ENCODE measurements around the gene AGAP1. TPM values are rescaled to one million over a fixed set of nuclear protein-coding genes. Genes with fewer than 3 reads are reported as not detected.

AGAP1 gene
- total RNA-seq, 1 donor from 2014 or later = 54.7 TPM

DNA sequence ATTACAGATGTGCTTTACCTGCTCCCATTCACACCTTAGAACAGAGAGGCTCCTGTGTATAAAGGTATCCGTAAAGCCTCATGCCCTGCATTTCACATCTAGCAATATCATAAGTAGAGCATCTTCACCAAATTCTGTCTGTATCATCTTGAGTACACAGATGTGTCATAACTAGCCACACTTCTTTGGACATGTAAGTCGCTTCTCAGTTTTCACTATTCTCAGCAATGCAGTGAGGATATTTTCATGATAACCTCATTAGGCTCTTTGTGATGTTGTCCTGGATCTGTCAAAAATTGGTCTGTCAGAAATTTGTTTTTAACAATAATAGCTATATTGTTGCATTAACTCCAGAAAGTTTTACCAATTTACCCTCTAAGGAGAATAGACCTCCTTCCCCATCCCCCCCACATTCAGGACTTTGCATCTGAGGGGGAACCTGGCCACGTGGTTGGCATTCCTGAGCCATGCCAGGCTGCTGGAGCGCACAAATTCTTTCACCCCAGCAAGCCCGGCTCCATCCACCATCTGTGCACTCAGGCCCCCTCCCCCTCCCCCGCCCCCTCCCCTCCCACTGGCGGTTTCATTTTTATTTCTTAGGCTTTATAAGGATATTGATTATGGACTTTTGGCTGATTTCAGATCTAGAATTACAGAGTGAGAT lies 34.1 kb downstream of the AGAP1 start:
- Mint-ChIP-seq H3K27ac (ENCODE audit: unreplicated experiment) (no peak overlapping the region), H3K9me3 (no peaks in the 10 kb centered on the region), H3K36me3 (ENCODE audit: low read depth) (peaks cover 3% of the 10 kb centered on the region), H3K27me3 (ENCODE audit: low read depth) (no peaks in the 10 kb centered on the region), H3K4me1 (peaks cover 20% of the 10 kb centered on the region), H3K4me3 (no peak overlapping the region)
- no peak for DNase-seq (ENCODE audit: low read depth, low spot score)
- TF ChIP-seq CTCF (conservative IDR thresholded peaks at IDR 0.05) = no peak

DNA sequence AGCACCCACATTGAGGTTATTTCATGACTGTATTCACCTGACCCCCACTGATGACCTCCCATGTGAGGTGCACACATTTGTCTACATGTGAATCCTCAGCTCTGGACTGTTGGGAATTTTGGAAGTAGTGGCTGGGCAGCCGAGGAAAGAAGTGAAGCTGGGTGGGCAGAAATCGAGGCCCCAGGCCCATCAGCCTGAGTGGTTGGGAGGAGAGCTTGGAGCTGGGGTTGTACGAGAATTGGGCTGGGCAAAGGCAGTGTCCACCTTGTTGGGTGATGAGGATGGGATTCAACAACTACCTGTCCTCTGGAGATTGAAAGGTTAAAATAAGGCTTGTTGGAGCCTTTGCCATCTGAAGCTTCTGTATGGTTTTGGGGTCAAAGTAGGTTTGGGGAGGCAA lies 35.8 kb downstream of the AGAP1 start:
- Mint-ChIP-seq H3K27ac (ENCODE audit: unreplicated experiment) (no peak overlapping the region), H3K4me1 (peaks cover 33% of the 10 kb centered on the region), H3K4me3 (no peak overlapping the region)

GRCh38 chr2:235530735-235531134 lies 36.9 kb downstream of the AGAP1 start:
- H3K27me3 Mint-ChIP-seq (ENCODE audit: low read depth) = no peaks in the 10 kb centered on the region
- peaks cover 3% of the 10 kb centered on the region for H3K36me3 Mint-ChIP-seq (ENCODE audit: low read depth)
- no peak overlapping the region for H3K4me3 Mint-ChIP-seq
- no peaks in the 10 kb centered on the region for H3K9me3 Mint-ChIP-seq
- H3K4me1 Mint-ChIP-seq = peaks cover 44% of the 10 kb centered on the region
- no peak overlapping the region for H3K27ac Mint-ChIP-seq (ENCODE audit: unreplicated experiment)
- DNase-seq (ENCODE audit: low read depth, low spot score) = no peak
- TF ChIP-seq CTCF (conservative IDR thresholded peaks at IDR 0.05) = no peak

More for the DNA sequence above, 35.8 kb downstream of the AGAP1 start:
- no peaks in the 10 kb centered on the region for H3K9me3 Mint-ChIP-seq
- no peak for TF ChIP-seq CTCF (conservative IDR thresholded peaks at IDR 0.05)
- no peaks in the 10 kb centered on the region for H3K27me3 Mint-ChIP-seq (ENCODE audit: low read depth)
- H3K36me3 Mint-ChIP-seq (ENCODE audit: low read depth) = peaks cover 3% of the 10 kb centered on the region
- no peak for DNase-seq (ENCODE audit: low read depth, low spot score)

- H3K4me1 Mint-ChIP-seq = peaks cover 46% of the 10 kb centered on the region
- H3K9me3 Mint-ChIP-seq = no peaks in the 10 kb centered on the region
- no peak overlapping the region for H3K27ac Mint-ChIP-seq (ENCODE audit: unreplicated experiment)
- no peak for DNase-seq (ENCODE audit: low read depth, low spot score)
- H3K4me3 Mint-ChIP-seq = no peak overlapping the region
- no peak for TF ChIP-seq CTCF (conservative IDR thresholded peaks at IDR 0.05)
- H3K27me3 Mint-ChIP-seq (ENCODE audit: low read depth) = no peaks in the 10 kb centered on the region
- peaks cover 3% of the 10 kb centered on the region for H3K36me3 Mint-ChIP-seq (ENCODE audit: low read depth)
Observed at GRCh38 chr2:235532307-235532706, 38.5 kb downstream of the AGAP1 start.

- no peak overlapping the region for H3K4me3 Mint-ChIP-seq
Observed at GRCh38 chr2:235533198-235533597, 39.4 kb downstream of the AGAP1 start.

More at GRCh38 chr2:235533198-235533597, 39.4 kb downstream of the AGAP1 start:
- Mint-ChIP-seq H3K4me1 (peaks cover 49% of the 10 kb centered on the region), H3K27me3 (ENCODE audit: low read depth) (no peaks in the 10 kb centered on the region), H3K36me3 (ENCODE audit: low read depth) (peaks cover 3% of the 10 kb centered on the region), H3K9me3 (no peaks in the 10 kb centered on the region), H3K27ac (ENCODE audit: unreplicated experiment) (no peak overlapping the region)
- no peak for DNase-seq (ENCODE audit: low read depth, low spot score)
- TF ChIP-seq CTCF (conservative IDR thresholded peaks at IDR 0.05) = no peak

All from neural crest cell (in vitro differentiated cells).